Spleen (tissue), 7 donors: ENCODE data around the gene NFIX.

ENCODE experiments used
- CTCF ChIP-seq, 11 experiments: fragments of 200-600 bp in 7 of 11; fragments of 450-650 bp in 4 of 11; sonication (generic) in 4 of 11; IDR thresholded peaks in 8 of 11; conservative IDR thresholded peaks in 3 of 11; 1 replicate in 7 of 11; 2 replicates in 4 of 11; pipeline versions ENCODE4 v1.4.0 to v1.8.0; 2016 to 2021; ENCODE audit warnings: antibody characterized with exemption in 11 of 11, inconsistent platforms in 4 of 11, mild to moderate bottlenecking in 1 of 11
- POLR2A ChIP-seq, 3 donors: fragments of 450-650 bp; IDR thresholded peaks; one replicate each; pipeline ENCODE4 v1.5.1; 2017; ENCODE audit warnings: antibody characterized with exemption in 3 of 3, mild to moderate bottlenecking in 1 of 3
- POLR2AphosphoS5 ChIP-seq, 3 donors: sonication (generic); formaldehyde crosslinking; IDR thresholded peaks; one replicate each; pipeline ENCODE4 v1.5.1; 2017; ENCODE audit warnings: antibody characterized with exemption in 3 of 3
- donor health status: DM: no; HTN: no; CAD: no; lungs with moderate emphysema.
- donor health status: DM: no; HTN: no; CAD: no.
- donor health status: DM: no; HTN: no; CAD: no.

- TF ChIP-seq CTCF (IDR thresholded peaks at IDR 0.05 in 8 of 11, conservative IDR thresholded peaks at IDR 0.05 in 3 of 11) (no peak), POLR2A (IDR thresholded peaks at IDR 0.05) (no peak), POLR2AphosphoS5 (IDR thresholded peaks at IDR 0.05) (no peak)
Measured at GRCh38 chr19:12982648-12983047, 12.6 kb upstream of the NFIX start.
